HepG2 (cell line): Measurements from ENCODE around the gene TP53BP2. TPM values are rescaled to one million over a fixed set of nuclear protein-coding genes. Genes with fewer than 3 reads are reported as not detected.

Source experiments
- ATAC-seq: fragments of 200-7000 bp; cut with Tn5 transposase; 3 replicates; pipeline ENCODE4 v1.9.1; 2020; ENCODE audit warnings: mild to moderate bottlenecking, moderate library complexity
- BruUV-seq: library from RNA; stranded (reverse); fragments of 400-500 nt; replicated peaks from 2 replicates; lab custom pipeline; 2021; lab: Mats Ljungman, UMichigan
- CTCF ChIA-PET: fragments of 300-600 bp; formaldehyde crosslinking; extraction: SDS; loops from one replicate; lab custom pipeline; 2021; ENCODE audit warnings: low total read pairs, inconsistent platforms, low intra/inter-chr PET ratio; lab: Yijun Ruan, JAX
- POLR2A ChIA-PET: fragments of 350-600 bp; sonication (Branson Sonifier 250); formaldehyde crosslinking; loops from one replicate; lab custom pipeline; 2020; ENCODE audit warnings: antibody characterized with exemption, inconsistent platforms; lab: Yijun Ruan, JAX
- DNase-seq: peaks from one replicate; pipeline ENCODE4 v3.0.0-alpha.2; 2015; ENCODE audit warnings: low spot score
- FAIRE-seq: peaks from 3 replicates; lab custom pipeline; 2011; peaks lifted over from hg19 to GRCh38; lab: Jason Lieb, UNC
- H2AFZ ChIP-seq: one replicate; pipeline ENCODE4 v1.6.1; 2011; ENCODE audit warnings: low read length, inconsistent platforms
- H3K27ac ChIP-seq: fragments of 300-600 bp; 3 replicates; pipeline ENCODE4 v1.8.0; 2011; ENCODE audit warnings: mixed run types, mild to moderate bottlenecking, mixed read lengths, low read length, inconsistent platforms; ENCODE audit not compliant: insufficient read depth; ENCODE audit errors: extremely low read length
- H3K27me3 ChIP-seq, 2 experiments: fragments of 200-600 bp in 1 of 2; 2 replicates in 1 of 2; 3 replicates in 1 of 2; pipeline versions ENCODE4 v1.6.0 to v1.8.0; 2011; ENCODE audit warnings: low read length in 2 of 2, mild to moderate bottlenecking in 2 of 2, moderate library complexity in 2 of 2, inconsistent platforms in 1 of 2; ENCODE audit not compliant: insufficient read depth in 2 of 2, control insufficient read depth in 1 of 2
- H3K36me3 ChIP-seq, 2 experiments: fragments of 200-600 bp in 1 of 2; replicated peaks in 1 of 2; 2 replicates in 1 of 2; 3 replicates in 1 of 2; pipeline versions ENCODE4 v1.5.1 to v1.8.0; 2011; ENCODE audit warnings: low read length in 2 of 2, inconsistent platforms in 1 of 2; ENCODE audit not compliant: insufficient read depth in 2 of 2, control insufficient read depth in 1 of 2
- H3K4me1 ChIP-seq: 2 replicates; pipeline ENCODE4 v1.5.1; 2012; ENCODE audit warnings: low read length, inconsistent platforms; ENCODE audit not compliant: insufficient read depth
- H3K4me2 ChIP-seq: 2 replicates; pipeline ENCODE4 v1.6.0; 2011; ENCODE audit warnings: low read depth, low read length, inconsistent platforms
- H3K4me3 ChIP-seq, 3 experiments: fragments of 200-600 bp in 1 of 3; sonication (generic), shearing (Covaris generic) in 1 of 3; replicated peaks in 1 of 3; 2 replicates each; pipeline ENCODE4 v1.5.1; 2011 to 2016; ENCODE audit warnings: low read length in 3 of 3, inconsistent platforms in 2 of 3, low read depth in 2 of 3, mild to moderate bottlenecking in 2 of 3, control low read depth in 1 of 3, mixed read lengths in 1 of 3; ENCODE audit not compliant: insufficient read depth in 1 of 3
- H3K79me2 ChIP-seq: one replicate; pipeline ENCODE4 v1.6.1; 2011; ENCODE audit warnings: low read length, inconsistent platforms; ENCODE audit not compliant: insufficient read depth
- H3K9ac ChIP-seq: 2 replicates; pipeline ENCODE4 v1.6.0; 2011; ENCODE audit warnings: mild to moderate bottlenecking, low read depth, low read length, inconsistent platforms; ENCODE audit not compliant: insufficient read depth
- H3K9me3 ChIP-seq: 2 replicates; pipeline ENCODE4 v1.5.1; 2012; ENCODE audit warnings: mild to moderate bottlenecking, low read length
- H4K20me1 ChIP-seq: 2 replicates; pipeline ENCODE4 v1.6.0; 2011; ENCODE audit warnings: inconsistent platforms, mild to moderate bottlenecking, low read length, moderate library complexity; ENCODE audit not compliant: insufficient read depth
- ATF7 ChIP-seq, 2 experiments: fragments of 450-650 bp in 1 of 2; sonication (generic) in 1 of 2; formaldehyde crosslinking in 1 of 2; IDR thresholded peaks; 2 replicates each; pipeline versions ENCODE4 v1.4.0 to v1.6.1; 2016 to 2020; ENCODE audit warnings: antibody characterized with exemption in 1 of 2, mild to moderate bottlenecking in 1 of 2, missing genetic modification reagents in 1 of 2
- CREM ChIP-seq, 2 experiments: sonication (generic) in 1 of 2; formaldehyde crosslinking in 1 of 2; IDR thresholded peaks; 2 replicates each; pipeline versions ENCODE4 v1.4.0 to v1.6.1; 2016 to 2020; ENCODE audit warnings: antibody characterized with exemption in 1 of 2, mild to moderate bottlenecking in 1 of 2, missing genetic modification reagents in 1 of 2
- NCOR1 ChIP-seq: fragments of 200-600 bp; sonication (generic); IDR thresholded peaks from 2 replicates; pipeline ENCODE4 v1.7.0; 2017; ENCODE audit warnings: antibody characterized with exemption, low read length, borderline replicate concordance
- RXRA ChIP-seq: sonication (generic); formaldehyde crosslinking; IDR thresholded peaks from 2 replicates; pipeline ENCODE4 v1.5.1; 2020; ENCODE audit warnings: missing genetic modification reagents
- ZNF558 ChIP-seq: sonication (generic); formaldehyde crosslinking; IDR thresholded peaks from 2 replicates; pipeline ENCODE4 v1.9.0; 2022; ENCODE audit warnings: mild to moderate bottlenecking, missing genetic modification reagents, borderline replicate concordance
- ZZZ3 ChIP-seq: sonication (generic); formaldehyde crosslinking; IDR thresholded peaks from 2 replicates; pipeline ENCODE4 v1.4.0; 2020; ENCODE audit warnings: missing genetic modification reagents, mild to moderate bottlenecking, borderline replicate concordance
- WGBS: methylation state at CpG from one replicate; pipeline ENCODE4 v1.1.6; 2017; ENCODE audit warnings: low lambda C conversion rate; 5-methylcytosine and 5-hydroxymethylcytosine counted together
- in situ Hi-C: cut with HindIII; loops from 2 replicates; pipeline ENCODE4 v1.10.0; 2017; ENCODE audit warnings: low pct_unique_long_range_greater_than_20kb; ENCODE audit not compliant: extremely low pct_ligation_motif_present
- intact Hi-C: fragments of 100-400 bp; cut with micrococcal nuclease; formaldehyde crosslinking; loops from one replicate; pipeline ENCODE4 v1.10.0; 2022; ENCODE audit not compliant: unreplicated experiment
- polyA plus RNA-seq, 8 experiments: library from polyadenylated mRNA; depleted of rRNA in 3 of 8; stranded (reverse) in 7 of 8; unstranded in 1 of 8; fragments of >200 nt; fragmentation: Illumina TruSeq in 4 of 8; extraction: Trizol in 4 of 8; gene quantifications; 2 replicates each; pipeline versions ENCODE4 v1.2.1 to v1.2.3, GENCODE V29; 2011 to 2016; ENCODE audit warnings: low read depth in 4 of 8, missing spikeins in 1 of 8, mixed read lengths in 1 of 8; ENCODE audit not compliant: insufficient read depth in 1 of 8
- total RNA-seq, 5 experiments: library from RNA; depleted of rRNA; stranded (reverse); fragments of >200 nt; fragmentation: Illumina TruSeq; extraction: Trizol; gene quantifications; 2 replicates each; pipeline ENCODE4 v1.2.3, GENCODE V29; 2016; ENCODE audit warnings: low read depth in 1 of 5
- TF ChIP-seq, protein P1 (sequence below): sonication (generic); formaldehyde crosslinking; IDR thresholded peaks from 2 replicates; pipeline ENCODE4 v1.4.0; 2020; ENCODE audit warnings: mild to moderate bottlenecking, missing genetic modification reagents
- TF ChIP-seq, protein P2 (sequence below): sonication (generic); formaldehyde crosslinking; IDR thresholded peaks from 2 replicates; pipeline ENCODE4 v1.4.0; 2020; ENCODE audit warnings: missing genetic modification reagents

Gene TP53BP2
- total and polyA plus RNA-seq, 2 of the 13 experiments (the other 11 are each of a cell fraction or from before 2014, with no cell fraction given): 10.0 to 14.0 TPM

DNA sequence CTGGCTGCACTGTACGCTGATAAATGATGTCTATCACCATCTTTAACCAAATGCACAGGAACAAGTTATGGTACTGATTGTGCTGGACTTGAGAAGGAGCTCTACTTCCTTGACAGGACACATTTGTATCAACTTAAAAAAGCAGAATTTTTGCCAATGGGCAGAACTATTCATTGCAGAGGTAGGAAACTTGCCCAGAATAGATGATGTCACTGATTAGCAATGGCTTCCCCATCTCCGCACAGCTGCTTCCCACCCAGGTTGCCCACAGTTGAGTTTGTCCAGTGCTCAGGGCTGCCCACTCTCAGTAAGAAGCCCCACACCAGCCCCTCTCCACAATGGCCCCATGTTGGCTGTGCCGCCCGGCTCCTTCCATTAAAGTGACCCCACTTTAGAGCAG, 100.0 kb downstream of the TP53BP2 start (continued):
- TF ChIP-seq ATF7 (IDR thresholded peaks at IDR 0.05) (0 out of 2 replicates have a peak, but pooled peaks have one; percentile 40), ATF7 (CRISPR knock-in tag; IDR thresholded peaks at IDR 0.05) (no peak)

DNA sequence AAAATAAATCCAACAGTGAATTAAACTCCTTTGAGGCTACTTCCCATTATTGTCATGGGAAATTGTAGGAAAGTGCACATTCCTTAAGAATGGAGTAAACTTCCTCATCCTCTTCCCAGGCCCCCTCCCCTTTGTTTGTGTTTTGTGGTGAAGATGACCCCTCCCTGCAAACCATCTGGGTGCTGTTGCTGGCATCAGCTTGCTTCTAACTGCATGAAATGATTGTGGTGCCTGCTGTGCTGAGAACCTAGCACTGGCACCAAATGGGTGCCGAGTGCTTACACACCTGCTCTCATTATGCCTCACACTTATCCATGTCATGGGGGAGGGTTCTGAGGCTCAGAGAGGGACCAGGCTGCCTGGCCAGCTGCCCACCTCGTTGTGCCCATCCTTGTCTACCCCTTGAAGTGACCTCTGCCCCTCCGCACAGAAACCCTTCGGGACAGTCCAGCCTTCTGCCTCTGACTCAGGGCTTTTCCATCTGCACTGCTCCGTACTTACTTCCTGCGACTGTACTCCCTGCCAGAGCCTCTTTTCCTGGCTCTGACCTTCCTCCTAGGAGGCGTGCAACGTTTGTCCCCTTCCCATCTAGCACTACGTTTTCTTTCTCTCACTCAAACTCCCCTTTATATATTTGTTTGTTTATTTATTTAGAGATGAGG, 102.8 kb downstream of the TP53BP2 start:
- POLR2A ChIA-PET: no interaction called here
- intact Hi-C loops: no loop called here

More for the DNA sequence above, 102.8 kb downstream of the TP53BP2 start:
- H3K4me3 ChIP-seq: no peak overlapping the region
- ATAC-seq: no peak
- H3K36me3 ChIP-seq: no peaks in the 10 kb centered on the region
- H4K20me1 ChIP-seq: no peaks in the 10 kb centered on the region
- no peak overlapping the region for H3K27ac ChIP-seq
- no peaks in the 10 kb centered on the region for H3K4me1 ChIP-seq
- no peak overlapping the region for H3K4me2 ChIP-seq
- H3K79me2 ChIP-seq: no peaks in the 10 kb centered on the region
- H3K9me3 ChIP-seq: no peaks in the 10 kb centered on the region
- DNase-seq: no peak
- no peak for TF ChIP-seq RXRA (CRISPR knock-in tag)
- TF ChIP-seq, protein P1, sequence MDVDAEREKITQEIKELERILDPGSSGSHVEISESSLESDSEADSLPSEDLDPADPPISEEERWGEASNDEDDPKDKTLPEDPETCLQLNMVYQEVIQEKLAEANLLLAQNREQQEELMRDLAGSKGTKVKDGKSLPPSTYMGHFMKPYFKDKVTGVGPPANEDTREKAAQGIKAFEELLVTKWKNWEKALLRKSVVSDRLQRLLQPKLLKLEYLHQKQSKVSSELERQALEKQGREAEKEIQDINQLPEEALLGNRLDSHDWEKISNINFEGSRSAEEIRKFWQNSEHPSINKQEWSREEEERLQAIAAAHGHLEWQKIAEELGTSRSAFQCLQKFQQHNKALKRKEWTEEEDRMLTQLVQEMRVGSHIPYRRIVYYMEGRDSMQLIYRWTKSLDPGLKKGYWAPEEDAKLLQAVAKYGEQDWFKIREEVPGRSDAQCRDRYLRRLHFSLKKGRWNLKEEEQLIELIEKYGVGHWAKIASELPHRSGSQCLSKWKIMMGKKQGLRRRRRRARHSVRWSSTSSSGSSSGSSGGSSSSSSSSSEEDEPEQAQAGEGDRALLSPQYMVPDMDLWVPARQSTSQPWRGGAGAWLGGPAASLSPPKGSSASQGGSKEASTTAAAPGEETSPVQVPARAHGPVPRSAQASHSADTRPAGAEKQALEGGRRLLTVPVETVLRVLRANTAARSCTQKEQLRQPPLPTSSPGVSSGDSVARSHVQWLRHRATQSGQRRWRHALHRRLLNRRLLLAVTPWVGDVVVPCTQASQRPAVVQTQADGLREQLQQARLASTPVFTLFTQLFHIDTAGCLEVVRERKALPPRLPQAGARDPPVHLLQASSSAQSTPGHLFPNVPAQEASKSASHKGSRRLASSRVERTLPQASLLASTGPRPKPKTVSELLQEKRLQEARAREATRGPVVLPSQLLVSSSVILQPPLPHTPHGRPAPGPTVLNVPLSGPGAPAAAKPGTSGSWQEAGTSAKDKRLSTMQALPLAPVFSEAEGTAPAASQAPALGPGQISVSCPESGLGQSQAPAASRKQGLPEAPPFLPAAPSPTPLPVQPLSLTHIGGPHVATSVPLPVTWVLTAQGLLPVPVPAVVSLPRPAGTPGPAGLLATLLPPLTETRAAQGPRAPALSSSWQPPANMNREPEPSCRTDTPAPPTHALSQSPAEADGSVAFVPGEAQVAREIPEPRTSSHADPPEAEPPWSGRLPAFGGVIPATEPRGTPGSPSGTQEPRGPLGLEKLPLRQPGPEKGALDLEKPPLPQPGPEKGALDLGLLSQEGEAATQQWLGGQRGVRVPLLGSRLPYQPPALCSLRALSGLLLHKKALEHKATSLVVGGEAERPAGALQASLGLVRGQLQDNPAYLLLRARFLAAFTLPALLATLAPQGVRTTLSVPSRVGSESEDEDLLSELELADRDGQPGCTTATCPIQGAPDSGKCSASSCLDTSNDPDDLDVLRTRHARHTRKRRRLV (CRISPR knock-in tag): no peak
- TF ChIP-seq NCOR1: no peak
- TF ChIP-seq, protein P2, sequence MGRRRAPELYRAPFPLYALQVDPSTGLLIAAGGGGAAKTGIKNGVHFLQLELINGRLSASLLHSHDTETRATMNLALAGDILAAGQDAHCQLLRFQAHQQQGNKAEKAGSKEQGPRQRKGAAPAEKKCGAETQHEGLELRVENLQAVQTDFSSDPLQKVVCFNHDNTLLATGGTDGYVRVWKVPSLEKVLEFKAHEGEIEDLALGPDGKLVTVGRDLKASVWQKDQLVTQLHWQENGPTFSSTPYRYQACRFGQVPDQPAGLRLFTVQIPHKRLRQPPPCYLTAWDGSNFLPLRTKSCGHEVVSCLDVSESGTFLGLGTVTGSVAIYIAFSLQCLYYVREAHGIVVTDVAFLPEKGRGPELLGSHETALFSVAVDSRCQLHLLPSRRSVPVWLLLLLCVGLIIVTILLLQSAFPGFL (CRISPR knock-in tag): no peak
- no peak for TF ChIP-seq CREM (IDR thresholded peaks at IDR 0.05)
- no peak for TF ChIP-seq CREM (CRISPR knock-in tag; IDR thresholded peaks at IDR 0.05)
- no peak for TF ChIP-seq ZZZ3 (CRISPR knock-in tag)
- no peak for TF ChIP-seq ZNF558 (CRISPR knock-in tag)
- FAIRE-seq: no peak
- H3K27me3 ChIP-seq: 0 out of 5 replicates have a peak, but pooled peaks cover 0 to 2% of the 10 kb centered on the region in 2 experiments
- WGBS: 60% methylated on average over 9 of the region's 9 CpGs
- no TSS peak for BruUV-seq
- CTCF ChIA-PET: no interaction called here
- no peak overlapping the region for H3K9ac ChIP-seq
- H2AFZ ChIP-seq: no peak overlapping the region
- in situ Hi-C loops: no loop called here
